ENCODE data around the gene NOS3.

The NOS3 gene

GRCh38 chr7:150949564-150949963, 41.3 kb upstream of the NOS3 start:
- TF ChIP-seq, protein P1, sequence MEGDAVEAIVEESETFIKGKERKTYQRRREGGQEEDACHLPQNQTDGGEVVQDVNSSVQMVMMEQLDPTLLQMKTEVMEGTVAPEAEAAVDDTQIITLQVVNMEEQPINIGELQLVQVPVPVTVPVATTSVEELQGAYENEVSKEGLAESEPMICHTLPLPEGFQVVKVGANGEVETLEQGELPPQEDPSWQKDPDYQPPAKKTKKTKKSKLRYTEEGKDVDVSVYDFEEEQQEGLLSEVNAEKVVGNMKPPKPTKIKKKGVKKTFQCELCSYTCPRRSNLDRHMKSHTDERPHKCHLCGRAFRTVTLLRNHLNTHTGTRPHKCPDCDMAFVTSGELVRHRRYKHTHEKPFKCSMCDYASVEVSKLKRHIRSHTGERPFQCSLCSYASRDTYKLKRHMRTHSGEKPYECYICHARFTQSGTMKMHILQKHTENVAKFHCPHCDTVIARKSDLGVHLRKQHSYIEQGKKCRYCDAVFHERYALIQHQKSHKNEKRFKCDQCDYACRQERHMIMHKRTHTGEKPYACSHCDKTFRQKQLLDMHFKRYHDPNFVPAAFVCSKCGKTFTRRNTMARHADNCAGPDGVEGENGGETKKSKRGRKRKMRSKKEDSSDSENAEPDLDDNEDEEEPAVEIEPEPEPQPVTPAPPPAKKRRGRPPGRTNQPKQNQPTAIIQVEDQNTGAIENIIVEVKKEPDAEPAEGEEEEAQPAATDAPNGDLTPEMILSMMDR (IDR thresholded peaks at IDR 0.05; ENCODE audit: low read depth, low read length) = no peak

DNA sequence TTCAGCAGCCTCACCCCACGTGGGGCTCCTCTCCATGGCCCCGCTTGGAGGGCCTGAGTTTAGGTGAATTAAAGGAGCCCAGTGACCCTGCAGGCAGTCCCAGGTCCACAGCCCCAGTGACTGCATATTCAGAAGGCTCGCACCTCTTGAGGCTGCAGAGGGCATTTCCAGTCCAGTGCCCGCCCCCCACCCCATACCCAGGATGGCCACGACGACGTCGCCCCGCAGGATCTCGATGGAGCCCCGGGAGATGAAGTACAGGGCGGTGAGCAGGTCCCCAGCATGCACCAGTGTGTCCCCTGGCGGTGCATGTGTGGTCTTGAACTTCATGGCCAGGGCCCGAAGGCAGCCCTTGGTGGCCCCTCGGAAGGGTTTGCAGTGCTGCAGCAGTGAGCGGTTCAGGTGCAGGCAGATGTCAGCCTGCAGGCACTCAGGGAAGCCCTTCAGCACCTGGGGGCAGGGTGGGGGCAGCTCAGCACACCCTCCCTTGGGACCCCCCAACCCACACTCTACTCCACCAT, 40.8 kb upstream of the NOS3 start:
- no peak overlapping the region for H3K4me3 ChIP-seq (ENCODE audit: low read depth, low read length)
- TF ChIP-seq, protein P1 (IDR thresholded peaks at IDR 0.05; ENCODE audit: low read depth, low read length) = no peak

More at GRCh38 chr7:150949564-150949963, 41.3 kb upstream of the NOS3 start:
- no peak overlapping the region for H3K4me3 ChIP-seq (ENCODE audit: low read depth, low read length)

DNA sequence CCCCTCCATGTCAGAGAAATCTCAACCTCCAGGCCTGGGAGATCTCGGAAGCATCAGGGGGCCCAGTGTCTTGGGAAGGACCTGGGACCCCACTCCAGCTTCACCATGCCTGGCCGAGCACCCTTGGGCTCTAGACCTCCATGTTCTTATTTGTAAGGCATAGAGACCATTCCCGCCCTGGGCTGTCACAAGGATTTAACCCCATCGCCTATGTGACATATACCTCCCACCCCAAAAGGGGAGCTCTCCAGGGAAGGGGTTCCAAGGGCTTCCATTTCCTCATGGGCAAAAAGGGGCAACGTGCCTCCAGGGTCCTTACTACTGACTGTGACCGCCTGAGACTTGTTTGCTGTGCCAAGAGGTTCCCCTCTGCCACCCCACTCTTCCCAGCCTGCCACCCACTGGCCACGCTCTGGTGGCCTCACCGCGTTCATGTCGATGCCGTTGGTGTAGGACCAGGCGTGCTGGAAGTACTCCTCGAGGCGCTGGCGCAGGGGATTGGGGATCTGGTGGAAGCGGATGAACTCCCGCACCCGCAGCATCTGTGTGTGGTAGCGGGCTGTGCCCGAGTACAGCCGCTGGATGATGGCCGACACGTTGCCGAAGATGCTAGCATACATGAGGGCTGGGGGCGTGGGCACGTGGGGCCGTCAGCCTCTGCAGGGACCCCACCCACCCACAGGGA, 40.2 kb upstream of the NOS3 start:
- H3K4me3 ChIP-seq (ENCODE audit: low read depth, low read length) = no peak overlapping the region
- TF ChIP-seq, protein P1 (IDR thresholded peaks at IDR 0.05; ENCODE audit: low read depth, low read length) = no peak

DNA sequence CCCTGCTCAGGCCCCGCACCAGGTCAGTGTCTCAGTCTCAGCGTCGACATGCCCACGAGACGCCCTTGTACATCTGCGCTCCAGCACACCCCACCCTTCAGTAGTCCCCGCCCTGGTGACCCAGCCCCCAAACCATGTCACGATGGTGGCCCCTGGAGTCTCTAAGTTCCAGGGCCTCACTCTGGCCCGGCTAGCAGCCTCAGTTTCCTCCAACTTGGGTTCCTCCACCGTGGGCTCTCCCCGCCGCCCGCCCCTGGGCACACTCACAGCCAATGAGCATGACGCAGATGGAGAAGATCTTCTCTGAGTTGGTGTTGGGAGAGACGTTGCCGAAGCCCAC, 39.7 kb upstream of the NOS3 start:
- TF ChIP-seq, protein P1 (IDR thresholded peaks at IDR 0.05; ENCODE audit: low read depth, low read length) = no peak
- no peak overlapping the region for H3K4me3 ChIP-seq (ENCODE audit: low read depth, low read length)

DNA sequence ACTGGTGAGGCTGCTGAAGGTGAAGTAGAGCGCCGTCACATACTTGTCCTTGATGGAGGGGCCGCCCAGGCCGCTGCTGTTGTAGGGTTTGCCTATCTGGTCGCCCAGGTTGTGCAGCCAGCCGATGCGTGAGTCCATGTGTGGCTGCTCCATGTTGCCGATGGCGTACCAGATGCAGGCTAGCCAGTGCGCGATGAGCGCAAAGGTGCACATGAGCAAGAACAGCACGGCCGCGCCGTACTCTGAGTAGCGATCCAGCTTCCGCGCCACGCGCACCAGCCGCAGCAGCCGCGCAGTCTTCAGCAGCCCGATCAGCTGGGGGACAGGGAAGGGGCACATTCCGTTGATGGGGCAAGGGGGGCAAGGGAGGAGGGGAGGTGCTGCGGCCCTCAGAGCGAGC, 39.3 kb upstream of the NOS3 start:
- no peak overlapping the region for H3K4me3 ChIP-seq (ENCODE audit: low read depth, low read length)
- TF ChIP-seq, protein P1 (IDR thresholded peaks at IDR 0.05; ENCODE audit: low read depth, low read length) = no peak

DNA sequence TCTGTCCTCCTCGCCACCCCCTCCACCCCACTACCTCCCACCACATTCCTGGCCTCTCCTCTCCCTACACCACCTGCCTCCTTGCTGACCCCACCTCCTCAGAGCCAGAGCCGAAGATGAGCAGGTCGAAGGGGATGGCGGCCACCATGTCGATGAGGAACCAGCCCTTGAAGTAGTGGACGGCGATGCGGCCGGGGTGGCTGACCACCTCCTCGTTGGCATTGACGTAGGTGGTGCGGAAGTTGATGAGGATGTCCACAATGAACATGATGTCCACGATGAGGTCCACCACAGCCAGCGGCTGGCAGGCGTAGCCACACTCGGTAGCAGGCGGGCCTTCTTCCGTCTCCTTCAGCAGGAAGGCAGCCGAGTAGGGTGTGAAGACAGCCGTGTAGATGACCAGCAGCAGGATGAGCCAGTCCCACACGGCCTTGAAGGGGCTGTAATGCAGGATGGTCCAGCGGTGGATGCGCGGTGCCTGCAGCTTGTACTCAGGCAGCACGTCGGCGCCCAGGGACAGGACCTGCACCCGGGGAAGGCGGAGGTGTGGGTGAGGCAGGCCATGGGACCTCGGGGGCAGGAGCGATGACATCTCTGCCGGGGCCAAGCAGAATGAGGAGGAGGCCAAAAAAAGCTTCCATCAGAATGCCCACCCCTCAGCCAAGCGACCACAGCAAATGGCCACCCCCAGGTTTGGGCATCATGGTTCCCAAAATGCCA, 38.3 kb upstream of the NOS3 start:
- no peak overlapping the region for H3K4me3 ChIP-seq (ENCODE audit: low read depth, low read length)
- TF ChIP-seq, protein P1 (IDR thresholded peaks at IDR 0.05; ENCODE audit: low read depth, low read length) = no peak
